Nephron progenitor cell (in vitro differentiated cells): ENCODE results near the gene GPR152.
"Not testable (repeated sequence)": the region's sequence is repeated elsewhere in the genome, so short reads cannot be mapped to it uniquely, and the experiment has no call there.

ENCODE experiments used
- DNase-seq: peaks from one replicate; pipeline ENCODE4 v3.0.0; 2021
- H3K27ac Mint-ChIP-seq: 2 replicates; pipeline ENCODE4 v1.8.0; 2021; ENCODE audit warnings: mild to moderate bottlenecking, moderate library complexity, mixed read lengths
- H3K27me3 Mint-ChIP-seq: 2 replicates; pipeline ENCODE4 v1.8.0; 2021; ENCODE audit warnings: mild to moderate bottlenecking, low read depth, mixed read lengths; ENCODE audit not compliant: poor library complexity
- H3K36me3 Mint-ChIP-seq: 2 replicates; pipeline ENCODE4 v1.8.0; 2021; ENCODE audit warnings: low read depth, mixed read lengths
- H3K4me1 Mint-ChIP-seq: 2 replicates; pipeline ENCODE4 v1.8.0; 2021; ENCODE audit warnings: mixed read lengths
- H3K4me3 Mint-ChIP-seq: 2 replicates; pipeline ENCODE4 v1.8.0; 2021; ENCODE audit warnings: mild to moderate bottlenecking, moderate library complexity, mixed read lengths
- H3K9me3 Mint-ChIP-seq: 2 replicates; pipeline ENCODE4 v1.8.0; 2021; ENCODE audit warnings: mild to moderate bottlenecking, moderate library complexity, mixed read lengths
- CTCF ChIP-seq: fragments of 200-600 bp; sonication (generic); IDR thresholded peaks from 2 replicates; pipeline ENCODE4 v1.5.0; 2021; ENCODE audit warnings: antibody characterized with exemption

Gene GPR152

GRCh38 chr11:67466962-67467771 is 14.6 kb upstream of the GPR152 start:
- Mint-ChIP-seq H3K27me3 (peaks cover 3% of the 10 kb centered on the region), H3K4me1 (peaks cover 25% of the 10 kb centered on the region), H3K27ac (no peak overlapping the region), H3K36me3 (peaks cover 4% of the 10 kb centered on the region), H3K9me3 (no peaks in the 10 kb centered on the region), H3K4me3 (peak overlapping the region; percentile 89)
- TF ChIP-seq CTCF: no peak
- no peak for DNase-seq

GRCh38 chr11:67466367-67466766 is 13.8 kb upstream of the GPR152 start:
- no peaks in the 10 kb centered on the region for H3K9me3 Mint-ChIP-seq
- H3K4me1 Mint-ChIP-seq: peaks cover 22% of the 10 kb centered on the region
- H3K27ac Mint-ChIP-seq: no peak overlapping the region
- peaks cover 4% of the 10 kb centered on the region for H3K36me3 Mint-ChIP-seq
- no peak for DNase-seq
- H3K4me3 Mint-ChIP-seq: no peak overlapping the region
- H3K27me3 Mint-ChIP-seq: no peaks in the 10 kb centered on the region
- no peak for TF ChIP-seq CTCF

- peaks cover 20% of the 10 kb centered on the region for H3K4me1 Mint-ChIP-seq
- H3K4me3 Mint-ChIP-seq: peak overlapping the region; percentile 79
- not testable (repeated sequence) for H3K9me3 Mint-ChIP-seq, H3K27me3 Mint-ChIP-seq, DNase-seq, H3K27ac Mint-ChIP-seq, H3K36me3 Mint-ChIP-seq
Observed at GRCh38 chr11:67465530-67465929, 13.0 kb upstream of the GPR152 start.

- peak overlapping the region; percentile 79 for H3K4me3 Mint-ChIP-seq
- no peak for DNase-seq
- peaks cover 24% of the 10 kb centered on the region for H3K4me1 Mint-ChIP-seq
- H3K27me3 Mint-ChIP-seq: no peaks in the 10 kb centered on the region
- no peak overlapping the region for H3K27ac Mint-ChIP-seq
- no peak for TF ChIP-seq CTCF
- H3K36me3 Mint-ChIP-seq: peaks cover 4% of the 10 kb centered on the region
- H3K9me3 Mint-ChIP-seq: no peaks in the 10 kb centered on the region
Observed at GRCh38 chr11:67465189-67465510, 12.6 kb upstream of the GPR152 start.

- peaks cover 4% of the 10 kb centered on the region for H3K36me3 Mint-ChIP-seq
- no peak overlapping the region for H3K27ac Mint-ChIP-seq
- TF ChIP-seq CTCF: no peak
- H3K9me3 Mint-ChIP-seq: no peaks in the 10 kb centered on the region
- DNase-seq: peak; percentile 90
- peak overlapping the region; percentile 79 for H3K4me3 Mint-ChIP-seq
- H3K27me3 Mint-ChIP-seq: no peaks in the 10 kb centered on the region
- peaks cover 29% of the 10 kb centered on the region for H3K4me1 Mint-ChIP-seq
Observed at GRCh38 chr11:67464411-67465188, 12.1 kb upstream of the GPR152 start.

GRCh38 chr11:67463680-67464410 is 11.3 kb upstream of the GPR152 start:
- Mint-ChIP-seq H3K36me3 (peaks cover 4% of the 10 kb centered on the region), H3K4me1 (peaks cover 29% of the 10 kb centered on the region), H3K4me3 (peak overlapping the region; percentile 79), H3K27ac (no peak overlapping the region), H3K9me3 (no peaks in the 10 kb centered on the region), H3K27me3 (peaks cover under 1% of the 10 kb centered on the region)
- TF ChIP-seq CTCF: no peak
- DNase-seq: no peak
